ENCODE results near the gene CYP20A1. TPM values are rescaled to one million over a fixed set of nuclear protein-coding genes. Genes with fewer than 3 reads are reported as not detected.
"Not testable (repeated sequence)": the region's sequence is repeated elsewhere in the genome, so short reads cannot be mapped to it uniquely, and the experiment has no call there.

The CYP20A1 gene
- total RNA-seq, 4 donors from 2014 or later, result 23.7 to 33.8 (median 29.7) TPM

DNA sequence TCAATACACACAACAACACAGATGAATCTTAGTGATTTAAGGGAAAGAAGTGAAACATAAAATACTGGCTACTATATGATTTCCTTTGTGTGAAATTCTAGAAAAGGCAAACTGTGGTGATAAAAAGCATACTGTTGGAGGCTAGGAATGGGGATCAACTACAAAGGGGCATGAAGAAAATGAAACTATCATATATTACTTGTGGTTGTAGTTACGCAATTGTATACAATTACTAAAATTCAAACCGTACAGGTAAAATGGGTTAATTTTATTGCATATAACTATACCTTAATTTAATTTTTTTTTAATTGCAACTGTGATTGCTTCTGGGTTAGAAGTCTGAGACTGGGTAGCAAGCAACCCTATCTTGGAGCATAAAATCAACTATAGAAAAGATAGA lies 47.7 kb downstream of the CYP20A1 start:
- Histone ChIP-seq H3K36me3 (peaks cover 28 to 80% (median 65%) of the 10 kb centered on the region in 4 donors), H3K9me3 (no peaks in the 10 kb centered on the region), H3K27me3 (no peaks in the 10 kb centered on the region), H3K4me3 (no peak overlapping the region), H3K4me1 (no peaks in the 10 kb centered on the region), H3K27ac (replicated peaks in 1 of 4) (no peak overlapping the region)
- intact Hi-C loops (cut with DNase I), result no loop called here
- WGBS, result 92% methylated on average over 2 of the region's 2 CpGs
- no peak for TF ChIP-seq POLR2AphosphoS5 (IDR thresholded peaks at IDR 0.05)
- TF ChIP-seq, protein P1, sequence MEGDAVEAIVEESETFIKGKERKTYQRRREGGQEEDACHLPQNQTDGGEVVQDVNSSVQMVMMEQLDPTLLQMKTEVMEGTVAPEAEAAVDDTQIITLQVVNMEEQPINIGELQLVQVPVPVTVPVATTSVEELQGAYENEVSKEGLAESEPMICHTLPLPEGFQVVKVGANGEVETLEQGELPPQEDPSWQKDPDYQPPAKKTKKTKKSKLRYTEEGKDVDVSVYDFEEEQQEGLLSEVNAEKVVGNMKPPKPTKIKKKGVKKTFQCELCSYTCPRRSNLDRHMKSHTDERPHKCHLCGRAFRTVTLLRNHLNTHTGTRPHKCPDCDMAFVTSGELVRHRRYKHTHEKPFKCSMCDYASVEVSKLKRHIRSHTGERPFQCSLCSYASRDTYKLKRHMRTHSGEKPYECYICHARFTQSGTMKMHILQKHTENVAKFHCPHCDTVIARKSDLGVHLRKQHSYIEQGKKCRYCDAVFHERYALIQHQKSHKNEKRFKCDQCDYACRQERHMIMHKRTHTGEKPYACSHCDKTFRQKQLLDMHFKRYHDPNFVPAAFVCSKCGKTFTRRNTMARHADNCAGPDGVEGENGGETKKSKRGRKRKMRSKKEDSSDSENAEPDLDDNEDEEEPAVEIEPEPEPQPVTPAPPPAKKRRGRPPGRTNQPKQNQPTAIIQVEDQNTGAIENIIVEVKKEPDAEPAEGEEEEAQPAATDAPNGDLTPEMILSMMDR (IDR thresholded peaks at IDR 0.05), result no peak
- TF ChIP-seq EP300 (IDR thresholded peaks at IDR 0.05), result no peak
- no peak for TF ChIP-seq POLR2A (IDR thresholded peaks at IDR 0.05; ENCODE audit: low read depth)
- no peak for DNase-seq (ENCODE audit: extremely low spot score)

DNA sequence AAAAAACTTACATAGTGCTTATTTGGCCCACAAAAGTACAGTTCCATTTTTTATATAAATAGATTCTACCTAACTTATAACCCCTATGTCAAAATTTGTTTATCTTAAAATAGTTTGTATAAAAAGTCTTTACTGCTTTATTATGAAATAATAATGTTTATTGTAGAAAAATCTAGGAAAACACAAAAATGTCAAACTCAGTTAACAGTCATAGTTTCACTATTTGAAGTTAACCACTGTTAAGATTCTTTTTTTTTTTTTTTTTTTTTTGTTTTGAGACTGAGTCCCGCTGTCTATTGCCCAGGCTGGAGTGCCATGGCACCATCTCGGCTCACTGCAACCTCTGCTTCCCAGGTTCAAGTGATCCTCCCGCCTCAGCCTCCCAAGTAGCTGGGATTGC lies 62.8 kb downstream of the CYP20A1 start:
- H3K4me1 ChIP-seq, result no peaks in the 10 kb centered on the region
- H3K4me3 ChIP-seq, result no peak overlapping the region
- no peak for DNase-seq (ENCODE audit: extremely low spot score)
- no peaks in the 10 kb centered on the region for H3K27me3 ChIP-seq
- H3K27ac ChIP-seq (replicated peaks in 1 of 4), result no peak overlapping the region
- WGBS, result 97% methylated on average over 3 of the region's 3 CpGs
- TF ChIP-seq, protein P1 (IDR thresholded peaks at IDR 0.05), result no peak
- TF ChIP-seq EP300 (IDR thresholded peaks at IDR 0.05), result no peak
- TF ChIP-seq POLR2AphosphoS5 (IDR thresholded peaks at IDR 0.05), result no peak
- no peak for TF ChIP-seq POLR2A (IDR thresholded peaks at IDR 0.05; ENCODE audit: low read depth)
- no peaks in the 10 kb centered on the region for H3K9me3 ChIP-seq
- H3K36me3 ChIP-seq, result peaks cover 23 to 53% (median 29%) of the 10 kb centered on the region in 4 donors
- intact Hi-C loops (cut with DNase I), result no loop called here

DNA sequence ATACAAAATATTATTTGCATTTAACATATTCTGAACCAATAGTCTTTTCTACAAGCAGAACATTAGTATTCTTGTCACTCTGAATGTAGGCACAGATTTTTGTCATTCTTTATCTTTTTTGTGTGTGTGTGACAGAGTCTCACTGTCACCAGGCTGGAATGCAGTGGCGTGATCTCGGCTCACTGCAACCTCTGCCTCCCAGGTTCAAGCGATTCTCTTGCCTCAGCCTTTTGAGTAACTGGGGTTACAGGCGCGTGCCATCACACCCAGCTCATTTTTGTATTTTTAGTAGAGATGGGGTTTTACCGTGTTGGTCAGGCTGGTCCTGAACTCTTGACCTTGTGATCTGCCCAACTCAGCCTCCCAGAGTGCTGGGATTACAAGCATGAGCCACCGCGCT lies 63.8 kb downstream of the CYP20A1 start:
- H3K27me3 ChIP-seq; H3K9me3 ChIP-seq; H3K4me3 ChIP-seq; H3K4me1 ChIP-seq; intact Hi-C loops (cut with DNase I); DNase-seq (ENCODE audit: extremely low spot score); H3K27ac ChIP-seq (replicated peaks in 1 of 4): not testable (repeated sequence)
- H3K36me3 ChIP-seq, result peaks cover 14 to 47% (median 25%) of the 10 kb centered on the region in 4 donors
- 94% methylated on average over 8 of the region's 8 CpGs for WGBS

DNA sequence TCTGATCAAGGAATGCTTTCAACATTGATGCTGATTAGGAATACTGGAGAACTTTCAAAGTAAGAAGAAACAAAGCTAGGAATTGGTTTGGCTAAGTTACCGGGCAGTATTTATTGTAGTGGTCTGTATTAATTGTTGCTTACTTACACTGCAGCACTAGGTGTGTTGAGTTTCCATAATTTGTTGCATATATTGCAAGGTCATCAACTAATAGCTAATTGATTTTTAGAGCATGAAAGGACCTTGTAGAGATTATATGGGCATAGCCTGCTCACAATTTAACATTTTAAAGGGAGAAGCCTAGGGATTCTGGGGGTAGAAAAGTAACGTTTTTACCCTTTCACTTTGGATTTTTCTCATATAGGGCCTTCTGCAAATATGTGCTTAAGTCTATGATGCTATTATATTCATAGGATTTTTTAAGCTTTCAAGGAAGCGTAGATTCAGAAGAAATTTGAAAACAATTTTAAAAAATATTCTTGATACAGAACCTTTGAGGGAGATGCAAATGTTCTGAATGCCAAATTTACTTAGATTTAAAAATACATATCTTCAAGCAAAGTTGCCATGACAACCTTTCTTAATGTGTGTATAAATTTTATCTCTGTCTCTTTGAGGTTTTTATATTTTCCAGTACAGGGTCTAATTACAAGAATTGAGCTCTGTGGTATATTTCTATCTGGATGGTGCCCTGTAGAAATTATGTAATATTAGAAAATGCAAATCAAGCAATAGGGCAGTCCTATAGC lies 72.0 kb downstream of the CYP20A1 start:
- no peak for DNase-seq (ENCODE audit: extremely low spot score)
- no peaks in the 10 kb centered on the region for H3K9me3 ChIP-seq
- no peak overlapping the region for H3K4me3 ChIP-seq
- TF ChIP-seq, protein P1 (IDR thresholded peaks at IDR 0.05), result no peak
- TF ChIP-seq POLR2AphosphoS5 (IDR thresholded peaks at IDR 0.05) (no peak), POLR2A (IDR thresholded peaks at IDR 0.05; ENCODE audit: low read depth) (no peak), EP300 (IDR thresholded peaks at IDR 0.05) (no peak)
- intact Hi-C loops (cut with DNase I), result no loop called here
- no peaks in the 10 kb centered on the region for H3K27me3 ChIP-seq
- 90% methylated on average over 3 of the region's 3 CpGs for WGBS
- H3K4me1 ChIP-seq, result no peaks in the 10 kb centered on the region
- peaks cover 7 to 19% (median 13%) of the 10 kb centered on the region in 4 donors for H3K36me3 ChIP-seq
- H3K27ac ChIP-seq (replicated peaks in 1 of 4), result no peak overlapping the region

DNA sequence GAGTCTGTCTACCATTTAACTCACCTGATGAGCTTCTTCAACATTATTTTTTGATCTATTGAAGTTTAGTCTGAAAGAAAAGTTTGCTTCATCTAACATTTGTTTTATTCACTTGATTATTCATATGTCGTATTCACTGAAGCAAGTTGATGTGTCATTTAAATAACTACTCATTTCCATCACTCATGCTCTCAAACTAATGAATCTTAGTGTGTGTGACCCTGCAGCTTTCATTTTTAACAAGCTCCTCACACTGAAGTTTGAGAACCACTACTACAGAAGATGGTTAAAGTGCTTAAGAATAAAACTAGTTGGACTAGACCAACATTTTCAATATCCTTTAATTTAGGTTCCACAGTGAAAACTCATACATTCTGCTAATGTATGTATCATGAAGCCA lies 87.5 kb downstream of the CYP20A1 start:
- intact Hi-C loops (cut with DNase I), result no loop called here

More for the DNA sequence above, 87.5 kb downstream of the CYP20A1 start:
- WGBS, result 76% methylated on average over 1 of the region's 1 CpG
- no peak for DNase-seq (ENCODE audit: extremely low spot score)
- Histone ChIP-seq H3K4me1 (peaks cover 5 to 34% (median 27%) of the 10 kb centered on the region in 4 donors), H3K4me3 (no peak overlapping the region), H3K27me3 (no peaks in the 10 kb centered on the region), H3K36me3 (no peaks in the 10 kb centered on the region), H3K27ac (replicated peaks in 1 of 4) (no peak overlapping the region), H3K9me3 (no peaks in the 10 kb centered on the region)
- no peak for TF ChIP-seq EP300 (IDR thresholded peaks at IDR 0.05)
- TF ChIP-seq POLR2A (IDR thresholded peaks at IDR 0.05; ENCODE audit: low read depth), result no peak
- no peak for TF ChIP-seq POLR2AphosphoS5 (IDR thresholded peaks at IDR 0.05)
- TF ChIP-seq, protein P1 (IDR thresholded peaks at IDR 0.05), result no peak

All from esophagus muscularis mucosa (tissue), 4 donors.